Measurements from ENCODE around the gene LIPT2. TPM values are rescaled to one million over a fixed set of nuclear protein-coding genes. Genes with fewer than 3 reads are reported as not detected.

The LIPT2 gene
- total RNA-seq, 4 donors from 2014 or later = 13.8 to 25.8 (median 16.3) TPM

GRCh38 chr11:74468936-74469335 lies 24.6 kb downstream of the LIPT2 start:
- no peak overlapping the region for H3K4me3 ChIP-seq (replicated peaks in 1 of 3)
- no peak for DNase-seq
- H3K4me1 ChIP-seq = peaks cover 16 to 18% of the 10 kb centered on the region in 2 donors
- H3K9me3 ChIP-seq = no peaks in the 10 kb centered on the region
- intact Hi-C loops (cut with DNase I) = no loop called here
- no peak overlapping the region for H3K27ac ChIP-seq
- no peaks in the 10 kb centered on the region for H3K36me3 ChIP-seq
- TF ChIP-seq POLR2A (IDR thresholded peaks at IDR 0.05) (no peak), CTCF (IDR thresholded peaks at IDR 0.05) (no peak)
- 0 to 24% methylated on average over 1 of the region's 1 CpG for WGBS, 2 donors
- no peaks in the 10 kb centered on the region for H3K27me3 ChIP-seq

GRCh38 chr11:74468521-74468920 lies 25.0 kb downstream of the LIPT2 start:
- DNase-seq = no peak
- Histone ChIP-seq H3K4me1 (peaks cover 16 to 18% of the 10 kb centered on the region in 2 donors), H3K9me3 (no peaks in the 10 kb centered on the region), H3K27ac (no peak overlapping the region), H3K27me3 (no peaks in the 10 kb centered on the region), H3K4me3 (replicated peaks in 1 of 3) (no peak overlapping the region), H3K36me3 (no peaks in the 10 kb centered on the region)
- no peak for TF ChIP-seq CTCF (IDR thresholded peaks at IDR 0.05)
- TF ChIP-seq POLR2A (IDR thresholded peaks at IDR 0.05) = no peak
- intact Hi-C loops (cut with DNase I) = no loop called here

GRCh38 chr11:74468058-74468457 lies 25.5 kb downstream of the LIPT2 start:
- DNase-seq = no peak
- peaks cover 16 to 18% of the 10 kb centered on the region in 2 donors for H3K4me1 ChIP-seq
- 70 to 79% methylated on average over 4 of the region's 4 CpGs for WGBS, 2 donors
- no peaks in the 10 kb centered on the region for H3K27me3 ChIP-seq
- intact Hi-C loops (cut with DNase I) = no loop called here
- no peaks in the 10 kb centered on the region for H3K36me3 ChIP-seq
- no peak overlapping the region for H3K27ac ChIP-seq
- TF ChIP-seq POLR2A (IDR thresholded peaks at IDR 0.05) = no peak
- TF ChIP-seq CTCF (IDR thresholded peaks at IDR 0.05) = no peak
- no peaks in the 10 kb centered on the region for H3K9me3 ChIP-seq
- H3K4me3 ChIP-seq (replicated peaks in 1 of 3) = no peak overlapping the region

- Histone ChIP-seq H3K4me1 (peaks cover 17 to 18% of the 10 kb centered on the region in 2 donors), H3K9me3 (no peaks in the 10 kb centered on the region), H3K27me3 (no peaks in the 10 kb centered on the region), H3K27ac (peak within 1 kb of the TSS; percentile 8 to 59 (median 53)), H3K4me3 (replicated peaks in 1 of 3) (peak within 1 kb of the TSS; percentile 17 to 44 (median 22)), H3K36me3 (no peaks in the 10 kb centered on the region)
- TF ChIP-seq POLR2A (IDR thresholded peaks at IDR 0.05) (peak in 1 of 2 donors; percentile 32), CTCF (IDR thresholded peaks at IDR 0.05) (no peak)
- 8 to 14% methylated on average over 25 to 27 of the region's 62 CpGs for WGBS, 2 donors
- intact Hi-C loops (cut with DNase I) = no loop called here
- DNase-seq = peak; percentile 67 to 73
Measured at GRCh38 chr11:74466916-74467885, 26.3 kb downstream of the LIPT2 start, which contains the start of gene KCNE3. Gene KCNE3, minus strand, starts transcription at chr11:74467549. Its CDS starts 9,986 bp downstream, at chr11:74457563.

GRCh38 chr11:74465291-74465708 lies 28.2 kb downstream of the LIPT2 start:
- TF ChIP-seq POLR2A (IDR thresholded peaks at IDR 0.05) (no peak), CTCF (IDR thresholded peaks at IDR 0.05) (no peak)
- no peak overlapping the region for H3K27ac ChIP-seq
- no peaks in the 10 kb centered on the region for H3K27me3 ChIP-seq
- no peaks in the 10 kb centered on the region for H3K36me3 ChIP-seq
- no peak overlapping the region for H3K4me3 ChIP-seq (replicated peaks in 1 of 3)
- no peaks in the 10 kb centered on the region for H3K9me3 ChIP-seq
- peaks cover 18 to 21% of the 10 kb centered on the region in 2 donors for H3K4me1 ChIP-seq
- 66 to 71% methylated on average over 2 of the region's 2 CpGs for WGBS, 2 donors
- no peak for DNase-seq
- intact Hi-C loops (cut with DNase I) = no loop called here

All from thyroid gland (tissue), 4 donors.